Testis (tissue), 3 donors: ENCODE measurements around the gene TSEN2. TPM values are rescaled to one million over a fixed set of nuclear protein-coding genes. Genes with fewer than 3 reads are reported as not detected.
"Not testable (repeated sequence)": the region's sequence is repeated elsewhere in the genome, so short reads cannot be mapped to it uniquely, and the experiment has no call there.

ENCODE experiments used
- DNase-seq: peaks from one replicate; pipeline ENCODE4 v3.0.0-alpha.2; 2019
- H3K27ac ChIP-seq, 2 donors: fragments of 200-600 bp; sonication (generic); one replicate each; pipeline ENCODE4 v1.5.1; 2019
- H3K27me3 ChIP-seq: fragments of 200-600 bp; sonication (generic); one replicate; pipeline ENCODE4 v1.5.1; 2019
- H3K36me3 ChIP-seq: fragments of 200-600 bp; sonication (generic); one replicate; pipeline ENCODE4 v1.5.1; 2017; ENCODE audit warnings: low read depth; ENCODE audit errors: missing control alignments
- H3K4me1 ChIP-seq: fragments of 200-600 bp; sonication (generic); one replicate; pipeline ENCODE4 v1.5.1; 2019
- H3K4me3 ChIP-seq, 2 donors: fragments of 200-600 bp; sonication (generic); one replicate each; pipeline ENCODE4 v1.5.1; 2017 to 2019
- H3K9me3 ChIP-seq: fragments of 200-600 bp; sonication (generic); one replicate; pipeline ENCODE4 v1.5.1; 2017
- POLR2A ChIP-seq: fragments of 450-650 bp; IDR thresholded peaks from one replicate; pipeline ENCODE4 v1.6.1; 2017; ENCODE audit warnings: antibody characterized with exemption, mild to moderate bottlenecking, moderate library complexity
- WGBS, 2 donors: methylation state at CpG; one replicate each; pipeline ENCODE4 v1.1.5; 2018; 5-methylcytosine and 5-hydroxymethylcytosine counted together
- intact Hi-C: fragments of 100-400 bp; cut with DNase I; formaldehyde crosslinking; loops from one replicate; pipeline ENCODE4 v1.15.1; 2023; ENCODE audit warnings: low total_unique reads
- polyA plus RNA-seq: library from polyadenylated mRNA; stranded (reverse); fragments of 350-450 nt; fragmentation: Illumina TruSeq; extraction: RNeasy Lipid Tissue Mini Kit (QIAGEN cat#74804); gene quantifications from one replicate; pipeline ENCODE4 v1.2.3, GENCODE V29; 2014; ENCODE audit warnings: low read depth, low replicate concordance; ENCODE audit not compliant: insufficient read depth
- total RNA-seq, 2 donors: library from RNA; depleted of rRNA; stranded (reverse); fragments of >200 nt; gene quantifications; one replicate each; pipeline ENCODE4 v1.2.3, GENCODE V29; 2016
- TF ChIP-seq, protein P1 (sequence below), 3 experiments: fragments of 450-650 bp in 2 of 3; fragments of 200-600 bp in 1 of 3; sonication (generic) in 1 of 3; IDR thresholded peaks; one replicate each; pipeline ENCODE4 v1.5.1; 2016 to 2019; ENCODE audit warnings: antibody characterized with exemption in 3 of 3, mild to moderate bottlenecking in 2 of 3, moderate library complexity in 1 of 3

The TSEN2 gene
- total and polyA plus RNA-seq, 3 donors from 2014 or later, result 17.0 to 26.8 (median 25.3) TPM

DNA sequence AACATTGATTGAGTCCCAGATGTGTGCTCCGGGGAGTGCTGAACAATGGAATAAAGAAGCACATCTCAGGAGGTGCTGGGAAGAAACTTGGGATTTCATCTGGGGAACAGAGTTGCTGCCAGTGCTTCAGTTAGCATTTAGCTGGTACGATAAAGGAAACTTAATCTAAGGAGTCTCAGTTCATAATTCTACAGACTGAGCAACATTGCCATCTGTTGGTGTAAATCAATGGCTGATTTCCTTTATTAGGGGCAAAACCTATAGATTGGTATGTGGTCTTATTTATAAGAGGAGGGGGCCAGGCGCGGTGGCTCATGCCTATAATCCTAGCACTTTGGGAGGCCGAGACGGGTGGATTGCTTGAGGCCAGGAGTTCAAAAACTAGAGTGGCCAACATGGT lies 52.1 kb downstream of the TSEN2 start:
- H3K27me3 ChIP-seq, result no peaks in the 10 kb centered on the region
- no peak for DNase-seq
- no peak for TF ChIP-seq POLR2A
- TF ChIP-seq, protein P1, sequence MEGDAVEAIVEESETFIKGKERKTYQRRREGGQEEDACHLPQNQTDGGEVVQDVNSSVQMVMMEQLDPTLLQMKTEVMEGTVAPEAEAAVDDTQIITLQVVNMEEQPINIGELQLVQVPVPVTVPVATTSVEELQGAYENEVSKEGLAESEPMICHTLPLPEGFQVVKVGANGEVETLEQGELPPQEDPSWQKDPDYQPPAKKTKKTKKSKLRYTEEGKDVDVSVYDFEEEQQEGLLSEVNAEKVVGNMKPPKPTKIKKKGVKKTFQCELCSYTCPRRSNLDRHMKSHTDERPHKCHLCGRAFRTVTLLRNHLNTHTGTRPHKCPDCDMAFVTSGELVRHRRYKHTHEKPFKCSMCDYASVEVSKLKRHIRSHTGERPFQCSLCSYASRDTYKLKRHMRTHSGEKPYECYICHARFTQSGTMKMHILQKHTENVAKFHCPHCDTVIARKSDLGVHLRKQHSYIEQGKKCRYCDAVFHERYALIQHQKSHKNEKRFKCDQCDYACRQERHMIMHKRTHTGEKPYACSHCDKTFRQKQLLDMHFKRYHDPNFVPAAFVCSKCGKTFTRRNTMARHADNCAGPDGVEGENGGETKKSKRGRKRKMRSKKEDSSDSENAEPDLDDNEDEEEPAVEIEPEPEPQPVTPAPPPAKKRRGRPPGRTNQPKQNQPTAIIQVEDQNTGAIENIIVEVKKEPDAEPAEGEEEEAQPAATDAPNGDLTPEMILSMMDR (IDR thresholded peaks at IDR 0.05), result no peak
- no peaks in the 10 kb centered on the region for H3K4me1 ChIP-seq
- no peaks in the 10 kb centered on the region for H3K36me3 ChIP-seq
- no peak overlapping the region for H3K27ac ChIP-seq
- WGBS, 2 donors, result 86 to 89% methylated on average over 6 of the region's 6 CpGs
- H3K9me3 ChIP-seq, result no peaks in the 10 kb centered on the region
- H3K4me3 ChIP-seq, result no peak overlapping the region
- intact Hi-C loops, result no loop called here

DNA sequence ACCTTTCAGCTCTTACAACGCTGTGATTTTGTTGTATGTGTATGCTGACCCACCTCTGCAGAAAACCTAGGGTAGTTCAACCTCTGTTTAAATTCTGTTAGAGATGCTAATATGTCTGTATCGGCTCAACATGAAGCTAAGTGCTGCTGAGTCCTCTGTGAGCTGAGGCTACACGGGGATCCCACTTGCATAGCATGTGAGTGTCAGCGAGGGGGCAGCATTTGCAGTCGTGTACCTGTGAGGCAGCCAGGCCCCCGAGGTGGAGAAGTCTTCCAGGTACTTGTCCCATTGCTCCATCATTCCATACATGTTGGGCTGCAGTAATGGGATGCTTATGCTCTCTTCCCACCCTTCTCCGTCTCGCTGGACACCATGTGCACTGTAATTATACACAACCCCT lies 57.3 kb downstream of the TSEN2 start:
- 74 to 76% methylated on average over 6 to 8 of the region's 8 CpGs for WGBS, 2 donors

DNA sequence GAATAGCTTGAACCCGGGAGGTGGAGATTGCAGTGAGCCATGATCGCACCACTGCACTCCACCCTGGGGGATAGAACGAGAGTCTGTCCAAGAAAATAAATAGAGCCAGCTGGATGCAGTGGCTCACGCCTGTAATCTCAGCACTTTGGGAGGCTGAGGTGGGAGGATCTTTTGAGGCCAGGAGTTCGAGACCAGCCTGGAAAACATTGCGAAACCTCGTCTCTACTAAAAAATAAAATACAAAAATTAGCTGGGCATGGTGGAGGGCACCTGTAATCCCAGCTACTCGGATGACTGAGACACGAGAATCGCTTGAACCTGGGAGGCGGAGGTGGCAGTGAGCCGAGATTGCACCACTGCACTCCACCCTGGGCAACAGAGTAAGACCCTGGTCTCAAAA lies 59.2 kb downstream of the TSEN2 start:
- DNase-seq, H3K27me3 ChIP-seq, H3K9me3 ChIP-seq, intact Hi-C loops, H3K36me3 ChIP-seq, H3K27ac ChIP-seq, H3K4me1 ChIP-seq, H3K4me3 ChIP-seq: not testable (repeated sequence)
- 88 to 90% methylated on average over 12 of the region's 12 CpGs for WGBS, 2 donors

More for the DNA sequence above, 57.3 kb downstream of the TSEN2 start:
- no peak overlapping the region for H3K27ac ChIP-seq
- H3K9me3 ChIP-seq, result no peaks in the 10 kb centered on the region
- H3K27me3 ChIP-seq, result no peaks in the 10 kb centered on the region
- DNase-seq, result peak; percentile 44
- intact Hi-C loops, result no loop called here
- TF ChIP-seq, protein P1 (IDR thresholded peaks at IDR 0.05), result peak in 1 of 3 experiments; percentile 2
- no peak for TF ChIP-seq POLR2A
- H3K4me1 ChIP-seq, result no peaks in the 10 kb centered on the region
- no peaks in the 10 kb centered on the region for H3K36me3 ChIP-seq
- no peak overlapping the region for H3K4me3 ChIP-seq

DNA sequence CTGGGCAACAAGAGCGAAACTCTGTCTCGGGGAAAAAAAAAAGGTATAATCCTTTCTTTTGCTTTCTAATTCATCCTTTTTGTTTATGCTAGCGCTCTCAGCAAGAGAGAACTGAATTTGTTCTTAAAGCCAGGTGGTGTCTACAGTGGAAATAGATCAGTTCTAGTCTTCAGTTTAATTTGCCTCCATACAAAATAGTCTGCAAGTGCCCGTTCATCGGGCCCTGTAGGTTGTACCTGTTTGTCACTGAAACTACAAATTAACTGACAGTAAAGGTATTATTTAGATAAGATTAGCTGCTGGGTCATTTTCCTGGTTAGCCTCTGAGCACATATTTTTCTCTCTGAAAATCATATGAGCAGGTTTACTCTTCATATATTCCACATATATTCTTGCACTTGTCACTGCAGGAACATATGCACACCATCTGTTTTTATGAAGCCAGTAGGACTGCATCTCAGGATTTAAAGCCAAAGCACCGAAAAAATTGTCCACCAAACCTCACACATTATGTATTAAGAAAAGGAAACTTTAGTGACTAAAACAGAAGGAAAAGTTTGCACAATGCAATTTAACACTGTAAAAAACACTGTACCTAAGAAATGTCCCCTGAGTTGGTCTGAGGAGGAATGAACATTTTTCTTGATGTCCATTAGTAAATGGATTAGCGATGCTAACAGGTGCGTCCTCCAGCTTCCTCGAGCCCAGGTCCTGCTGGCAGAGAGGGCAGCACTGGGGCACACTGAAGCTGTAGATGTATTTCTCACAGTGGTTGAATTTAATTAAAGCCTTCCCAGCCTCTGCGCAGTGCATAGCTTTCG lies 60.6 kb downstream of the TSEN2 start:
- Histone ChIP-seq H3K27ac (no peak overlapping the region), H3K27me3 (no peaks in the 10 kb centered on the region), H3K36me3 (no peaks in the 10 kb centered on the region), H3K9me3 (no peaks in the 10 kb centered on the region), H3K4me3 (no peak overlapping the region), H3K4me1 (no peaks in the 10 kb centered on the region)
- intact Hi-C loops, result no loop called here
- DNase-seq, result no peak
- 67 to 73% methylated on average over 11 of the region's 11 CpGs for WGBS, 2 donors
- TF ChIP-seq POLR2A, result no peak
- TF ChIP-seq, protein P1 (IDR thresholded peaks at IDR 0.05), result no peak

DNA sequence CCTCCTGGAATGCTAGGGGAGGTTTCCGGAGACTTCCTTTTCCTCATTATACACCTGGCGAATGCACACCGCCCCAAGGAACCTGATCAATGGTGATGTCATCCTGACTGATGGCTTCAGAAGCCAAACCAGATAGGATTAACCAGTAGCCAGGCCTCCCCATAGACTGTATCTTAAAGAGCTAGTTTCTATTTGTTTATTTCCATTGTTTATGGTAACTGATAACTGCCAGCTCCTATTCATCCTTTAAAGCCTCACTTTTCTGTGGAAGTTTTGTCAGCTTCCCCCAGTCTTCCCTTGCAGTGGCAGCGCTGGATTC lies 61.2 kb downstream of the TSEN2 start, which contains the start of gene MKRN2OS:
MKRN2OS (minus strand) TSS at position 27 of the 319 bp plus-strand sequence. CDS start 35 bp downstream, outside the sequence.
- intact Hi-C loops, result no loop called here
- TF ChIP-seq POLR2A, result no peak
- TF ChIP-seq, protein P1 (IDR thresholded peaks at IDR 0.05), result no peak
- H3K36me3 ChIP-seq, result no peaks in the 10 kb centered on the region
- H3K9me3 ChIP-seq, result no peaks in the 10 kb centered on the region
- 49 to 73% methylated on average over 4 of the region's 4 CpGs for WGBS, 2 donors
- no peak for DNase-seq
- no peaks in the 10 kb centered on the region for H3K4me1 ChIP-seq
- H3K27me3 ChIP-seq, result no peaks in the 10 kb centered on the region
- H3K4me3 ChIP-seq, result no peak within 1 kb of the TSS
- H3K27ac ChIP-seq, result no peak within 1 kb of the TSS
